ENCODE results near the gene LMNTD2.

DNA sequence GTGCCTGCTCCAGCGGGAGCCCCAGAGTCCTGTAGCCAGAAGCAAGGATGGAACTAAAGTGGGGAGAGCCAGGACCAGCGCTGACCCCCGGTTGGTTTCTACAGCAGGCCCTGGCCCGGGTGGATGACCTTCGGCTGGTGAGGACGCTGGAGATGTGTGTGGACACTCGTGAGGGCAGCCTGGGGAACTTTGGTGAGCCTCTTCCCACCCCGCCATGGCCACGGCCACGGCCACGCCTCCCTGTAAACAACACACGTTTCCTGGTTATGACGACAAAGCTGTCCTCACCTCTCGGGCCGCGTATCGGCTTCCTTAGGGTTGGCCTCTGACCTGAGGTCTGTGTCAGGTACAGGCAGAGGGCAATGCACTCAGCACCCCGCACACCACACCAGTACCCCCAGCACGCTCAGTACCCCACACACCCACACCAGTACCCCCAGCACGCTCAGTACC, 19.1 kb downstream of the LMNTD2 start:
- TF ChIP-seq, protein P1, sequence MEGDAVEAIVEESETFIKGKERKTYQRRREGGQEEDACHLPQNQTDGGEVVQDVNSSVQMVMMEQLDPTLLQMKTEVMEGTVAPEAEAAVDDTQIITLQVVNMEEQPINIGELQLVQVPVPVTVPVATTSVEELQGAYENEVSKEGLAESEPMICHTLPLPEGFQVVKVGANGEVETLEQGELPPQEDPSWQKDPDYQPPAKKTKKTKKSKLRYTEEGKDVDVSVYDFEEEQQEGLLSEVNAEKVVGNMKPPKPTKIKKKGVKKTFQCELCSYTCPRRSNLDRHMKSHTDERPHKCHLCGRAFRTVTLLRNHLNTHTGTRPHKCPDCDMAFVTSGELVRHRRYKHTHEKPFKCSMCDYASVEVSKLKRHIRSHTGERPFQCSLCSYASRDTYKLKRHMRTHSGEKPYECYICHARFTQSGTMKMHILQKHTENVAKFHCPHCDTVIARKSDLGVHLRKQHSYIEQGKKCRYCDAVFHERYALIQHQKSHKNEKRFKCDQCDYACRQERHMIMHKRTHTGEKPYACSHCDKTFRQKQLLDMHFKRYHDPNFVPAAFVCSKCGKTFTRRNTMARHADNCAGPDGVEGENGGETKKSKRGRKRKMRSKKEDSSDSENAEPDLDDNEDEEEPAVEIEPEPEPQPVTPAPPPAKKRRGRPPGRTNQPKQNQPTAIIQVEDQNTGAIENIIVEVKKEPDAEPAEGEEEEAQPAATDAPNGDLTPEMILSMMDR (IDR thresholded peaks at IDR 0.05), result no peak
- TF ChIP-seq ZFX (IDR thresholded peaks at IDR 0.05; ENCODE audit: borderline replicate concordance), result no peak
